ENCODE results near the gene PHKB.

The PHKB gene

GRCh38 chr16:47711809-47712208, 250.7 kb downstream of the PHKB start:
- TF ChIP-seq CTCF (IDR thresholded peaks at IDR 0.05; ENCODE audit: low read depth, low read length): no peak
- no peak for DNase-seq (ENCODE audit: low read depth in 2 of 2)
- no peak overlapping the region for H3K4me3 ChIP-seq (replicated peaks in 1 of 2; ENCODE audit: low read depth in 2 of 2, low read length in 2 of 2)

- peak in 1 of 2 donors; percentile 17 for DNase-seq (ENCODE audit: low read depth in 2 of 2)
- no peak for TF ChIP-seq CTCF (IDR thresholded peaks at IDR 0.05; ENCODE audit: low read depth, low read length)
- H3K4me3 ChIP-seq (replicated peaks in 1 of 2; ENCODE audit: low read depth in 2 of 2, low read length in 2 of 2): no peak overlapping the region
These were observed 251.4 kb downstream of the PHKB start for GRCh38 chr16:47712276-47713224.

GRCh38 chr16:47713225-47713595, 252.1 kb downstream of the PHKB start:
- no peak overlapping the region for H3K4me3 ChIP-seq (replicated peaks in 1 of 2; ENCODE audit: low read depth in 2 of 2, low read length in 2 of 2)
- no peak for TF ChIP-seq CTCF (IDR thresholded peaks at IDR 0.05; ENCODE audit: low read depth, low read length)
- DNase-seq (ENCODE audit: low read depth in 2 of 2): peak; percentile 67 to 85

GRCh38 chr16:47715442-47716083, 254.4 kb downstream of the PHKB start:
- no peak for DNase-seq (ENCODE audit: low read depth in 2 of 2)
- H3K4me3 ChIP-seq (replicated peaks in 1 of 2; ENCODE audit: low read depth in 2 of 2, low read length in 2 of 2): no peak overlapping the region
- no peak for TF ChIP-seq CTCF (IDR thresholded peaks at IDR 0.05; ENCODE audit: low read depth, low read length)

- no peak for DNase-seq (ENCODE audit: low read depth in 2 of 2)
- H3K4me3 ChIP-seq (replicated peaks in 1 of 2; ENCODE audit: low read depth in 2 of 2, low read length in 2 of 2): no peak overlapping the region
These were observed 255.4 kb downstream of the PHKB start for GRCh38 chr16:47716571-47716970.

GRCh38 chr16:47719713-47720112, 258.6 kb downstream of the PHKB start:
- DNase-seq (ENCODE audit: low read depth in 2 of 2): no peak
- TF ChIP-seq CTCF (IDR thresholded peaks at IDR 0.05; ENCODE audit: low read depth, low read length): no peak
- H3K4me3 ChIP-seq (replicated peaks in 1 of 2; ENCODE audit: low read depth in 2 of 2, low read length in 2 of 2): no peak overlapping the region

More at GRCh38 chr16:47716571-47716970, 255.4 kb downstream of the PHKB start:
- TF ChIP-seq CTCF (IDR thresholded peaks at IDR 0.05; ENCODE audit: low read depth, low read length): no peak
